GM18498 (cell line): ENCODE measurements around the gene TBCEL.
"Not testable (repeated sequence)": the region's sequence is repeated elsewhere in the genome, so short reads cannot be mapped to it uniquely, and the experiment has no call there.

Source experiments
- ATAC-seq: cut with Tn5 transposase; IDR thresholded peaks from one replicate; pipeline ENCODE4 v1.9.1; 2021; ENCODE audit warnings: mild to moderate bottlenecking, moderate library complexity; ENCODE audit not compliant: unreplicated experiment

TBCEL gene

GRCh38 chr11:121029153-121029552, 5.3 kb downstream of the TBCEL start:
- no peak for ATAC-seq

- ATAC-seq, result no peak
Measured at GRCh38 chr11:121029813-121030445, 6.0 kb downstream of the TBCEL start.

GRCh38 chr11:121031167-121031566, 7.3 kb downstream of the TBCEL start:
- no peak for ATAC-seq

- ATAC-seq, result not testable (repeated sequence)
Measured at GRCh38 chr11:121031648-121032047, 7.7 kb downstream of the TBCEL start.

GRCh38 chr11:121032546-121032945, 8.6 kb downstream of the TBCEL start:
- no peak for ATAC-seq

- no peak for ATAC-seq
Measured at GRCh38 chr11:121033635-121034034, 9.7 kb downstream of the TBCEL start.

- ATAC-seq, result no peak
Measured at GRCh38 chr11:121035169-121035755, 11.4 kb downstream of the TBCEL start.

GRCh38 chr11:121035780-121036179, 11.9 kb downstream of the TBCEL start:
- peak; percentile 65 for ATAC-seq

GRCh38 chr11:121037016-121037415, 13.1 kb downstream of the TBCEL start:
- ATAC-seq, result no peak

- no peak for ATAC-seq
Measured at GRCh38 chr11:121038648-121039409, 14.9 kb downstream of the TBCEL start.

GRCh38 chr11:121039971-121040613, 16.2 kb downstream of the TBCEL start:
- no peak for ATAC-seq

GRCh38 chr11:121040614-121041002, 16.7 kb downstream of the TBCEL start:
- no peak for ATAC-seq

- no peak for ATAC-seq
Measured at GRCh38 chr11:121041072-121041471, 17.2 kb downstream of the TBCEL start.

- no peak for ATAC-seq
Measured at GRCh38 chr11:121042296-121042695, 18.4 kb downstream of the TBCEL start.

GRCh38 chr11:121047926-121048325, 24.0 kb downstream of the TBCEL start:
- no peak for ATAC-seq

GRCh38 chr11:121048464-121049233, 24.7 kb downstream of the TBCEL start:
- ATAC-seq, result no peak

- no peak for ATAC-seq
Measured at GRCh38 chr11:121053244-121053643, 29.3 kb downstream of the TBCEL start.

- ATAC-seq, result no peak
Measured at GRCh38 chr11:121054266-121054665, 30.4 kb downstream of the TBCEL start.

GRCh38 chr11:121055076-121055475, 31.2 kb downstream of the TBCEL start:
- no peak for ATAC-seq

GRCh38 chr11:121057922-121058321, 34.0 kb downstream of the TBCEL start:
- ATAC-seq, result no peak

- no peak for ATAC-seq
Measured at GRCh38 chr11:121058941-121059340, 35.0 kb downstream of the TBCEL start.
